ENCODE data around the gene PPP2R2C.

Gene PPP2R2C

DNA sequence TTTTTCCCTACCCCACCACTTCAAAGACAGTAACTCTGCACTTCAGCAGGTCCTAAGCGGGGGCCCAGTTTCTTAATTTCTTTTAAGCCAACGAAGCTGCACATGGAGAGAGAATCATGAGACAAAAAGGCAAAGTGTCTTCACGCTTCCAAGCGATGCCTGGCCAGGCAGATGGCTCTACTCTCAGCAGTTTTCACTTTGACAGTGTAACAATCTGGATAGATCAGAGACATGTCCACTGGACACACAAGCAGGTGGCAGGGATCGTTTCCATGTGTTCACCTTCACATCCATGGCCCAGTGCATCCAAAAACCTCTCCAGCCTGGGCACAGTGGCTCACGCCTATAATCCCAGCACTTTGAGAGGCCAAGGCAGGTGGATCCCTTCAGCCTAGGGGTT is 27.8 kb downstream of the PPP2R2C start:
- TF ChIP-seq, protein P1, sequence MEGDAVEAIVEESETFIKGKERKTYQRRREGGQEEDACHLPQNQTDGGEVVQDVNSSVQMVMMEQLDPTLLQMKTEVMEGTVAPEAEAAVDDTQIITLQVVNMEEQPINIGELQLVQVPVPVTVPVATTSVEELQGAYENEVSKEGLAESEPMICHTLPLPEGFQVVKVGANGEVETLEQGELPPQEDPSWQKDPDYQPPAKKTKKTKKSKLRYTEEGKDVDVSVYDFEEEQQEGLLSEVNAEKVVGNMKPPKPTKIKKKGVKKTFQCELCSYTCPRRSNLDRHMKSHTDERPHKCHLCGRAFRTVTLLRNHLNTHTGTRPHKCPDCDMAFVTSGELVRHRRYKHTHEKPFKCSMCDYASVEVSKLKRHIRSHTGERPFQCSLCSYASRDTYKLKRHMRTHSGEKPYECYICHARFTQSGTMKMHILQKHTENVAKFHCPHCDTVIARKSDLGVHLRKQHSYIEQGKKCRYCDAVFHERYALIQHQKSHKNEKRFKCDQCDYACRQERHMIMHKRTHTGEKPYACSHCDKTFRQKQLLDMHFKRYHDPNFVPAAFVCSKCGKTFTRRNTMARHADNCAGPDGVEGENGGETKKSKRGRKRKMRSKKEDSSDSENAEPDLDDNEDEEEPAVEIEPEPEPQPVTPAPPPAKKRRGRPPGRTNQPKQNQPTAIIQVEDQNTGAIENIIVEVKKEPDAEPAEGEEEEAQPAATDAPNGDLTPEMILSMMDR (conservative IDR thresholded peaks at IDR 0.05; ENCODE audit: low read depth, low read length): no peak
- H3K4me3 ChIP-seq (ENCODE audit: low read depth, low read length): no peak overlapping the region
- no peak for DNase-seq (ENCODE audit: low read depth)

DNA sequence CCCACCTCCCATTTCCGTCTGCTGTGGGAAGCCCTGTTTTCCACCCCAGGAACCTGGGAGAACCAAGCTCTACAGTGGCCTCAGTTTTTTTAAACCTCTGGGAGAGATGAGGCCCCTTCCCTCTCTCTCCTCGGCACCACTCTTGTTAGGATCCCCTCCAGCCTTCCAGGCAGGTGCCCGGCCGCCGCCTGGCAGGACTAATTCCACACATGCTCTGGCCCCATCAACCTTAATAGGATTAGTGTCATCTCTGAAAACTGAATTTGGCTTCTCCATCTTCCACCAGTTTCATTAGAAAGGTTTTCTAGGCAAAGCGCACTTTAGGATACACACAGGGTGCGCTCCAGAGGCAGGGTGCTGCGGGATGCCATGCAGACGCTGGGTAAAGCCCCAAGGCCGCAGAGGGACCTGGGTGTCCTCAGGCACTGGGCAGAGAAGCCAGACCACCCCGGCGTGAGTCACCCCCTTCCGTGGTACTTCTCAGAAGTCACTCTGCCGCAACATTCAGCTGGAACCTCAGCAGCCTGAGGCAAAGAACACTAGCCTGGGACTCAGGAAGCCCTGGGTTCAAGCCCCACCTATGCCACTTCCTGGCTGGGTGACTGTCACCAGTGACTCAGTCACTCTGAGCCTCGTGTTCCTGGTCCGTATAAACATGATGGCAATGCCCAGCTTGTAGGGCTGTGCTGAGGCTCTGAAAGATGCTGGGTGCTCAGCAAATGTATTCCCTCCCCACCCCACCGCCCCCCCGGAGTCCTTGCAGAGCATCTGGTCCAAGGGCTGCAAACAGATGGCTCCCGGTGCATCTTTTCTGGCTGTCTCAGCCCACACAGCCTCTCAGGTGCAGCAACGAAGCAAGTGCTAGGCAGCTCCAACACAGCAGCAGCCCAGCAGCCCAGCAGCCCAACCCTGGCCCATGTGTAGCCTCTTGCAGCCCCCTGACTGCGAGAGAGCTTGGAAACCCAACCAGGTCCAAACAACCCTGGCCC is 29.1 kb downstream of the PPP2R2C start:
- TF ChIP-seq, protein P1 (conservative IDR thresholded peaks at IDR 0.05; ENCODE audit: low read depth, low read length): no peak
- H3K4me3 ChIP-seq (ENCODE audit: low read depth, low read length): no peak overlapping the region
- no peak for DNase-seq (ENCODE audit: low read depth)

DNA sequence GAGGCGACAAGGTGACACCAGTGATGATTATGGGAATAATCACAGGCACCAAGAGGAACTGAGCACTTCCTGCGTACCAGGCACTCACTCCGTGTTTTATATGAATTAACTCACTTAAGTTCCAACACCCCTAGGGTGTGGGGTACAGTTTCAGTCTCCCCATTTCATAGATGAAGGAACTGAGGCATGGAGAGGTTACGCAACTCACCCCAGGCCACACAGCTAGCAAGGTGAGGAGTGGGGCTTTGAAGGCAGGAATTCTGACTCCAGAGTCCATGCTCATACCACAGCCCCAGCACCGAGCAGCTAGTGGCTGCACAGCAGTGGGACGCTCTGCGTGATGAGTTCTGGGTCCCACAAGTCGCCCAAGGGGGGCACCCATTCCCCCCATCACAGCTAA is 29.9 kb downstream of the PPP2R2C start:
- no peak overlapping the region for H3K4me3 ChIP-seq (ENCODE audit: low read depth, low read length)
- DNase-seq (ENCODE audit: low read depth): no peak
- TF ChIP-seq, protein P1 (conservative IDR thresholded peaks at IDR 0.05; ENCODE audit: low read depth, low read length): no peak

DNA sequence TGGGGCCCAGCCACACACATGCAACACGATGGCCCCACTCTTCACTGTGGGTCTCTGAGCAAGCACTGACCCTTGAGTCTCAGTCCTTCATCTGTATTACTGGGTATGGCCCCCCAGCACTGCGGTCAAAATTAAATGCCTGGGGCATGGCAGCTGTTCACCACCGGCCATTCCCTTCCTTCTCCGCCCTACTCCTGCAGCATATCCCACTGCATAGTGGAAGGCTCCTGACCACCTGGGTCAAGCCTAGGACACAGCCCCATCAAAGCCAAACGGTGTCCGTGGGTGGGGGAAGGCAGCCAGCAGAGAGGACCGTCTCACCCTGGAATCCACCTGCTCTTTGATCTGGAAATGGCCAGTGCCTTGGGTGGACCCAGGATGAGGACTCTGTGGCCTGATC is 30.7 kb downstream of the PPP2R2C start:
- no peak for DNase-seq (ENCODE audit: low read depth)
- TF ChIP-seq, protein P1 (conservative IDR thresholded peaks at IDR 0.05; ENCODE audit: low read depth, low read length): no peak
- no peak overlapping the region for H3K4me3 ChIP-seq (ENCODE audit: low read depth, low read length)

DNA sequence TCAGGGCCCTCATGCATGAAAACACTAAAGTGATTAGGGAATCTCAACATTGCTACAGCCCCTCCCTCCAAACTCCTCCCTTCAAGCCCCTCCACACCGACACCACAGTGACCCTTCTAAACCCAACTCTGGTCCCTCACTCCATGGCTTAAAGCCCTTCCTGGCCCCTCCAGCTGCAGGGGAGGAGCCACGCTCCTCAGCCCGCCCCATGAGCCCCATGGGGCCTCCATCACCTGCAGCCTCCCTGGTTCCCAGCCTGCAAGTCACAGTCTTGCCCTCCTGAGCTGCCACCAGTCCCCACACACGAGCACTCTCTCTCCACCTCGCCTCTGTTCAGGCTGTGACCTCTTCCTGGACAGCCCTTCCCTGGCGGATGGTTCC is 31.2 kb downstream of the PPP2R2C start:
- TF ChIP-seq, protein P1 (conservative IDR thresholded peaks at IDR 0.05; ENCODE audit: low read depth, low read length): no peak
- H3K4me3 ChIP-seq (ENCODE audit: low read depth, low read length): no peak overlapping the region
- DNase-seq (ENCODE audit: low read depth): no peak

DNA sequence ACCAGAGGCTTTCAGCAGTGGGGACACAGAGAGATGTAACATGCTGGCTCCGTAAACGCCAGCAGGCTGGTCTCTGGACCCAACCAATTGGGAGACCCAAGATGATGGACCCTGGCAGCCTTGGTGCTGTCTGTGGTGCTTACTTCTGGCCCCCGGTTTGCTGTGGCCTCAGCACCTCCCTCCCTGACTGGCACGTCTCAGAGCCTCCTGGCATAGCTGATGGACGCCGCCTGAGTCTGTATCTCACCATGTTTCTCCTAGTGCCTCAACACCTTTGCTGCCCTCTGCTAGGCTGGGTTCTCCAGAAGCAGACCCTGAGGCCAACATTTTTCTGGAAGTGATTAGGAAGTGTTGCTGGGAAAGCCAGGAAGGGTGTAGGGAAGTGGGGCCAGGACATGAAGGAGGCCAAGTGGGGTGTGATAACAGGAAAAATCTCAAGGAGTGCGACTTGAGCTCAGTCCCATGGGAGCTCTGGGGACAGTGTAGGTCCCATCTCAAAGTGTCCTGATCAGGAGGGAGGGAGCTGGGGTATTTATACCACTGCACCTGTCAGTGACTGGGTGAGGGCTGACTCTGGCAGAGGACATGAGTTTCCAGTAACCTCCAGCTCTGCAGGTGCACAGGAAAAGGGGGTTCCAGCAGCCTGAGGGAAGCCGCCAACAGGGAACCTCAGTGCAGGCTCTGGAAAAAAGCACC is 31.8 kb downstream of the PPP2R2C start:
- no peak overlapping the region for H3K4me3 ChIP-seq (ENCODE audit: low read depth, low read length)
- TF ChIP-seq, protein P1 (conservative IDR thresholded peaks at IDR 0.05; ENCODE audit: low read depth, low read length): no peak
- DNase-seq (ENCODE audit: low read depth): no peak
